Thyroid gland (tissue), 4 donors: ENCODE results near the gene PARVB.

Experiments
- CTCF ChIP-seq, 6 experiments: fragments of 200-600 bp in 3 of 6; fragments of 450-650 bp in 3 of 6; sonication (generic) in 3 of 6; IDR thresholded peaks; one replicate each; pipeline ENCODE4 v1.5.1; 2016 to 2019; ENCODE audit warnings: antibody characterized with exemption in 6 of 6, mild to moderate bottlenecking in 2 of 6, inconsistent platforms in 1 of 6, moderate library complexity in 1 of 6
- POLR2A ChIP-seq, 2 donors: fragments of 450-650 bp; IDR thresholded peaks; one replicate each; pipeline ENCODE4 v1.6.1; 2017; ENCODE audit warnings: antibody characterized with exemption in 2 of 2, mild to moderate bottlenecking in 2 of 2, moderate library complexity in 1 of 2

- TF ChIP-seq CTCF (IDR thresholded peaks at IDR 0.05) (no peak), POLR2A (IDR thresholded peaks at IDR 0.05) (no peak)
Measured at GRCh38 chr22:44004104-44004460, 20.0 kb upstream of the PARVB start.
